ENCODE measurements around the gene IFNLR1. TPM values are rescaled to one million over a fixed set of nuclear protein-coding genes. Genes with fewer than 3 reads are reported as not detected.

The IFNLR1 gene
- total and polyA plus RNA-seq, 2 of the 8 experiments (the other 6 are each of a cell fraction or from before 2014, with no cell fraction given): 6.8 to 10.1 TPM

DNA sequence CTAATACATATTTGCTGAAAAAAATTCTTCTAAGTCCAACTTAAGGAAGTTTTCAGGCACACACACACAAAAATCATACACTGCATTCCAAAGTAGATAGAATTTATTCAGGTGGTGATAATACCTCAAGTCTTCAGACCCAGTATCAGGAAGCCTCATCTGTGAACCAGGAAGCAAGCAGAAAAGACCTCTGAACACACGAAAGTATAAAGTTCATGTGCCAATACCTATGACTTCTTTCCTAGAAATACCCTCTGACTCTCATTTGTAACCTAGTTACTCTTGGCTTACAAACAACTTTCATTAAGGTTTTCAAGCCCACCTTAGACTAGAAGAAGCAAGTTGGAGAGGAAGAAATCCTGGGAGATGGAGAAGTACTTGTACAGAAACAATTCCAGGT, 35.7 kb upstream of the IFNLR1 start:
- Histone ChIP-seq H3K9me3 (ENCODE audit: insufficient read depth in 2 of 2, low read depth in 1 of 2, low read length in 1 of 2) (no peaks in the 10 kb centered on the region), H3K9ac (replicated peaks in 1 of 4; ENCODE audit: extremely low read depth in 1 of 4, low read depth in 3 of 4, low read length in 3 of 4) (no peak overlapping the region), H4K5ac (ENCODE audit: insufficient read length, low read depth, low read length) (no peak overlapping the region), H4K20me1 (replicated peaks in 1 of 2; ENCODE audit: control insufficient read depth in 1 of 2, insufficient read depth in 2 of 2, low read length in 2 of 2) (no peaks in the 10 kb centered on the region), H2BK15ac (ENCODE audit: low read length) (no peak overlapping the region), H3K4me3 (ENCODE audit: extremely low read depth in 1 of 4, insufficient read depth in 2 of 4, low read depth in 3 of 4, low read length in 4 of 4) (no peak overlapping the region), H3K4me1 (replicated peaks in 1 of 4; ENCODE audit: control insufficient read depth in 3 of 4, insufficient read depth in 4 of 4, low read length in 3 of 4) (no peaks in the 10 kb centered on the region; a peak in 1 of 7 replicates), H4K8ac (ENCODE audit: extremely low read depth, insufficient read depth, low read length) (no peak overlapping the region), H3K79me1 (ENCODE audit: low read depth, low read length) (no peaks in the 10 kb centered on the region), H3K36me3 (ENCODE audit: control insufficient read depth in 2 of 4, insufficient read depth in 4 of 4, low read length in 3 of 4) (no peaks in the 10 kb centered on the region), H3K23ac (ENCODE audit: insufficient read length) (no peak overlapping the region), H2BK12ac (ENCODE audit: low read depth, low read length) (no peak overlapping the region), H2BK20ac (ENCODE audit: low read length) (no peak overlapping the region), H2AK5ac (ENCODE audit: low read depth, low read length) (no peak overlapping the region), H3K14ac (ENCODE audit: insufficient read length) (no peak overlapping the region), H3K79me2 (ENCODE audit: control insufficient read depth in 1 of 2, insufficient read depth in 2 of 2, low read length in 2 of 2) (no peaks in the 10 kb centered on the region), H2BK120ac (replicated peaks; ENCODE audit: low read depth, low read length) (no peak overlapping the region), H4K91ac (replicated peaks; ENCODE audit: insufficient read length, low read length) (no peak overlapping the region), H3K27ac (ENCODE audit: low read depth, low read length) (no peak overlapping the region), H3K4ac (replicated peaks; ENCODE audit: insufficient read length, low read depth, low read length) (no peak overlapping the region), H3K56ac (replicated peaks; ENCODE audit: insufficient read length, low read depth, low read length) (no peak overlapping the region), H3K4me2 (ENCODE audit: insufficient read depth in 1 of 2, low read depth in 2 of 2, low read length in 2 of 2) (no peak overlapping the region), H2BK5ac (ENCODE audit: low read depth, low read length) (no peak overlapping the region), H3K23me2 (ENCODE audit: low read depth, low read length) (no peaks in the 10 kb centered on the region), H3K27me3 (replicated peaks in 1 of 4; ENCODE audit: control insufficient read depth in 3 of 4, extremely low read depth in 1 of 4, insufficient read depth in 3 of 4, low read length in 3 of 4) (no peaks in the 10 kb centered on the region; a peak in 1 of 7 replicates), H2AFZ (ENCODE audit: low read length) (no peak overlapping the region), H3K18ac (ENCODE audit: extremely low read depth, low read length) (no peak overlapping the region)
- no peak for DNase-seq (ENCODE audit: low read depth in 1 of 2, low spot score in 2 of 2)
- POLR2A ChIA-PET (ENCODE audit: partially characterized antibody): no interaction called here
- TF ChIP-seq EGR1 (IDR thresholded peaks at IDR 0.05; ENCODE audit: borderline replicate concordance, low read depth, low read length): no peak
- TF ChIP-seq KDM1A (IDR thresholded peaks at IDR 0.05; ENCODE audit: borderline replicate concordance, low read length): no peak
- TF ChIP-seq SRF (IDR thresholded peaks at IDR 0.05; ENCODE audit: low read depth, low read length): no peak
- no peak for TF ChIP-seq SP1 (IDR thresholded peaks at IDR 0.05; ENCODE audit: low read depth, low read length)
- no peak for TF ChIP-seq BRCA1 (IDR thresholded peaks at IDR 0.05; ENCODE audit: low read depth, low read length)
- no peak for TF ChIP-seq RBBP5 (IDR thresholded peaks at IDR 0.05; ENCODE audit: borderline replicate concordance, low read depth, low read length)
- no peak for TF ChIP-seq KDM5A (IDR thresholded peaks at IDR 0.05; ENCODE audit: low read length)
- no peak for TF ChIP-seq TEAD4 (IDR thresholded peaks at IDR 0.05; ENCODE audit: low read depth, low read length)
- no peak for TF ChIP-seq RFX5 (IDR thresholded peaks at IDR 0.05; ENCODE audit: borderline replicate concordance, low read depth, low read length)
- no peak for FAIRE-seq
- CTCF ChIA-PET (ENCODE audit: partially characterized antibody): interaction anchor here (0.6 to 4.2 kb wide), 8 partner anchors 15 to 169 kb away, joined by 3 to 23 read pairs (median 6); no protein-coding TSS in a partner anchor
- WGBS, 2 experiments (ENCODE audit: extremely low coverage in 1 of 2, insufficient coverage in 1 of 2, insufficient read length in 1 of 2, insufficient replicate concordance in 2 of 2, low coverage in 1 of 2, low lambda C conversion rate in 2 of 2, missing lambda C conversion rate in 1 of 2): 90% methylated on average over 1 of the region's 1 CpG; no CpG with 5 or more reads in 1 of the 2 experiments

Measured in H1 (cell line).